ENCODE measurements around the gene DTNA. TPM values are rescaled to one million over a fixed set of nuclear protein-coding genes. Genes with fewer than 3 reads are reported as not detected.

The DTNA gene
- total and polyA plus RNA-seq, 2 of the 8 experiments (the other 6 are each of a cell fraction or from before 2014, with no cell fraction given): 30.2 to 32.7 TPM

GRCh38 chr18:34773378-34773777 lies 63.3 kb downstream of the DTNA start (continued):
- TF ChIP-seq CHD1 (IDR thresholded peaks at IDR 0.05; ENCODE audit: low read depth, low read length) (no peak), SIN3A (conservative IDR thresholded peaks at IDR 0.05 in 1 of 2, IDR thresholded peaks at IDR 0.05 in 1 of 2; ENCODE audit: low read depth in 1 of 2, low read length in 2 of 2) (no peak)
